SK-N-SH (cell line): ENCODE data around the gene STPG2. TPM values are rescaled to one million over a fixed set of nuclear protein-coding genes. Genes with fewer than 3 reads are reported as not detected.

Source experiments
- CTCF ChIA-PET: fragments of 300-600, 350-600 bp; formaldehyde crosslinking; extraction: SDS; loops from one replicate; lab custom pipeline; 2021; lab: Yijun Ruan, JAX
- POLR2A ChIA-PET: fragments of 350-600 bp; sonication (Branson Sonifier 250); formaldehyde crosslinking; extraction: SDS; loops from one replicate; lab custom pipeline; 2020; ENCODE audit warnings: antibody characterized with exemption, inconsistent platforms; lab: Yijun Ruan, JAX
- DNase-seq: peaks from one replicate; pipeline ENCODE4 v3.0.0; 2012
- H2AFZ ChIP-seq: fragments of 200-600 bp; sonication (generic); 2 replicates; pipeline ENCODE4 v1.8.1; 2016; ENCODE audit warnings: antibody characterized with exemption, mild to moderate bottlenecking, low read depth
- H3F3A ChIP-seq: fragments of 200-600 bp; sonication (generic); replicated peaks from 2 replicates; pipeline ENCODE3; 2016; ENCODE audit warnings: antibody characterized with exemption, mild to moderate bottlenecking; ENCODE audit not compliant: insufficient read depth
- H3K27ac ChIP-seq, 2 experiments: fragments of 200-500 bp in 1 of 2; fragments of 200-600 bp in 1 of 2; sonication (Bioruptor generic) in 1 of 2; sonication (generic), shearing (Covaris generic) in 1 of 2; 2 replicates each; pipeline versions ENCODE4 v1.5.1 to v1.6.1; 2014 to 2016; ENCODE audit warnings: low read depth in 2 of 2, inconsistent platforms in 1 of 2, low read length in 1 of 2, mild to moderate bottlenecking in 1 of 2, mixed read lengths in 1 of 2
- H3K27me3 ChIP-seq: fragments of 200-600 bp; sonication (generic), shearing (Covaris generic); 2 replicates; pipeline ENCODE4 v1.6.1; 2016; ENCODE audit warnings: mixed run types; ENCODE audit not compliant: insufficient read depth
- H3K36me3 ChIP-seq, 2 experiments: fragments of 200-500 bp in 1 of 2; fragments of 200-600 bp in 1 of 2; sonication (Bioruptor generic) in 1 of 2; sonication (generic) in 1 of 2; replicated peaks in 1 of 2; 2 replicates each; pipeline versions ENCODE3 to v1.5.1; 2014 to 2016; ENCODE audit warnings: low read length in 1 of 2, mild to moderate bottlenecking in 1 of 2; ENCODE audit not compliant: insufficient read depth in 2 of 2, control insufficient read depth in 1 of 2
- H3K4me1 ChIP-seq, 2 experiments: fragments of 200-500 bp in 1 of 2; fragments of 200-600 bp in 1 of 2; sonication (Bioruptor generic) in 1 of 2; sonication (generic), shearing (Covaris generic) in 1 of 2; 2 replicates each; pipeline versions ENCODE4 v1.5.1 to v1.6.1; 2014 to 2016; ENCODE audit warnings: low read depth in 1 of 2, low read length in 1 of 2, mixed run types in 1 of 2; ENCODE audit not compliant: insufficient read depth in 2 of 2, control insufficient read depth in 1 of 2
- H3K4me2 ChIP-seq: fragments of 200-600 bp; sonication (generic), shearing (Covaris generic); 2 replicates; pipeline ENCODE4 v1.6.1; 2017; ENCODE audit warnings: mixed run types
- H3K4me3 ChIP-seq, 2 experiments: fragments of 200-500 bp in 1 of 2; fragments of 200-600 bp in 1 of 2; sonication (Bioruptor generic) in 1 of 2; sonication (generic), shearing (Covaris generic) in 1 of 2; 2 replicates each; pipeline versions ENCODE4 v1.5.1 to v1.8.1; 2014 to 2016; ENCODE audit warnings: low read depth in 2 of 2, inconsistent platforms in 1 of 2, low read length in 1 of 2, mild to moderate bottlenecking in 1 of 2, mixed read lengths in 1 of 2, moderate library complexity in 1 of 2
- H3K79me2 ChIP-seq: fragments of 200-600 bp; sonication (generic); 2 replicates; pipeline ENCODE4 v1.8.1; 2017; ENCODE audit warnings: mild to moderate bottlenecking; ENCODE audit not compliant: insufficient read depth
- H3K9ac ChIP-seq: fragments of 200-600 bp; sonication (generic); 2 replicates; pipeline ENCODE4 v1.6.1; 2017; ENCODE audit warnings: mixed run types
- H3K9me2 ChIP-seq: fragments of 200-600 bp; sonication (generic); 2 replicates; pipeline ENCODE4 v1.6.1; 2017; ENCODE audit warnings: mixed run types
- H3K9me3 ChIP-seq: fragments of 200-600 bp; sonication (generic); 2 replicates; pipeline ENCODE4 v1.6.1; 2017; ENCODE audit warnings: mixed run types, mild to moderate bottlenecking, moderate library complexity
- H4K20me1 ChIP-seq: fragments of 200-600 bp; sonication (generic); 2 replicates; pipeline ENCODE4 v1.6.1; 2017; ENCODE audit warnings: mild to moderate bottlenecking, mixed run types; ENCODE audit not compliant: insufficient read depth
- CTCF ChIP-seq: fragments of 200-600 bp; sonication (generic); IDR thresholded peaks from 2 replicates; pipeline ENCODE4 v1.6.1; 2017; ENCODE audit warnings: antibody characterized with exemption, mild to moderate bottlenecking, moderate library complexity
- JUND ChIP-seq: IDR thresholded peaks from 2 replicates; pipeline ENCODE4 v1.4.0; 2012
- NRF1 ChIP-seq: IDR thresholded peaks from 2 replicates; pipeline ENCODE4 v1.6.1; 2012; ENCODE audit warnings: low read depth, mild to moderate bottlenecking, low read length
- RAD21 ChIP-seq: IDR thresholded peaks from 2 replicates; pipeline ENCODE4 v1.6.1; 2012; ENCODE audit warnings: mild to moderate bottlenecking, low read length
- RFX5 ChIP-seq: IDR thresholded peaks from 2 replicates; pipeline ENCODE4 v1.6.1; 2012; ENCODE audit warnings: mild to moderate bottlenecking, improper control_type of control experiment, low read length
- SIN3A ChIP-seq: IDR thresholded peaks from 2 replicates; pipeline ENCODE4 v1.6.1; 2012; ENCODE audit warnings: low read depth, mild to moderate bottlenecking, low read length, moderate library complexity, borderline replicate concordance
- SMC3 ChIP-seq: IDR thresholded peaks from 2 replicates; pipeline ENCODE4 v1.6.1; 2012; ENCODE audit warnings: low read depth, low read length, improper control_type of control experiment
- YY1 ChIP-seq: IDR thresholded peaks from 2 replicates; pipeline ENCODE4 v1.4.0; 2012; ENCODE audit warnings: low read depth, mild to moderate bottlenecking
- WGBS: methylation state at CpG from one replicate; pipeline ENCODE4 v1.1.6; 2017; ENCODE audit warnings: low lambda C conversion rate; 5-methylcytosine and 5-hydroxymethylcytosine counted together
- polyA plus RNA-seq, 3 experiments: library from polyadenylated mRNA; depleted of rRNA; stranded (reverse); fragments of >200 nt; gene quantifications; 2 replicates each; pipeline ENCODE4 v1.2.3, GENCODE V29; 2012

Gene STPG2
- polyA plus RNA-seq, 1 of the 3 experiments (the other 2 are of a cell fraction), result not detected

DNA sequence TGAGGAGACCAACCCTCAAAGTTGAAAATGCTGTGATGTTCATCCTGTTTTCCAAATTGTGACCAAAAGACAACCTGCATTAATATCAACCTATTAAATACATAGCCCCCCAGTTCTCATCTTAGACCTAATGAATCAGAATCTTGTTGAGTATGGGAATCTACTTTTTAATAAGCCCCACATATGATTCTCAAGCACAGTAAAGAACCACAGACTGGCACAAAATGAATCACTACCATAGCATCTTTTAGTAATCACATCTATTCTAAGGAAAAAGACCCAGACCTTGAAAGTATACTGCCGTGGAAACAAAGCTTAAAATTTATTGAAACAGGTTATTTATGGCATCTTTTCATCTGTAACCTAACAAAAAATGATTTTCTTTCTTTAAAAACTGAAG, 152.9 kb downstream of the STPG2 start:
- Histone ChIP-seq H3K9me2 (no peaks in the 10 kb centered on the region), H3K27ac (no peak overlapping the region), H3K9ac (no peak overlapping the region), H3K4me1 (no peaks in the 10 kb centered on the region), H3K79me2 (no peaks in the 10 kb centered on the region), H3K9me3 (no peaks in the 10 kb centered on the region), H3K4me3 (no peak overlapping the region), H2AFZ (no peak overlapping the region), H3K36me3 (no peaks in the 10 kb centered on the region), H3F3A (no peaks in the 10 kb centered on the region), H3K4me2 (no peak overlapping the region), H4K20me1 (no peaks in the 10 kb centered on the region), H3K27me3 (no peaks in the 10 kb centered on the region)
- WGBS, result 8% methylated on average over 1 of the region's 1 CpG
- ChIA-PET POLR2A (no interaction called here), CTCF (no interaction called here)
- no peak for TF ChIP-seq RFX5
- DNase-seq, result no peak

DNA sequence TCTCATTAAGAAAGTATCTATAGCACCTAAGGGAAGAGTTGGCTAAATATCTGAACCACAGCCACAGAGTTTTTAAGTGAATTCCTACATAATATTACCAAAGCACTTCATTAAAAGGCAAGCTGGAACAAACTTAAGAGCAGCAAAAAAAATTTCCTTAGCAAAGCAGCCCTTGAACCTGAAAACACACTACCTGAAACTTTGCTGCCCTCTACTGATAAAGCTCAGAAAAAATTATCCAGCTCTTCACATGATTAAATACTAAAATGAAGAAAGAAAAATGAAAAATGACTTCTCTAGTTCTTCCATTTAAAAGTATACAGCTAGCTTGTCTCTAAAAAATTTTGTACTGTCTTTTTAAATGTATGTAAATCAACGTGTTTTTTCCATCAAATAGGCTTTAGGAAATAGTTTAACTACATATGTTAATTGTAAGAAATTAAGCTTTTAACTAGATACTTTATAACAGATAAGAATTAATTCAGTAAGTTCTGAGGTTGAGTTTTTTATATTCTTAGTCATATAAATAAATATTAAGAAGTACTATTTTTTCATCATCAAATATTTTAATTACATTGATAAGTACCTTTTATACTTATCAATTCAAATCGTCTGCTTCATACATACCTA, 156.1 kb downstream of the STPG2 start:
- H3K4me1 ChIP-seq, result no peaks in the 10 kb centered on the region
- no peak overlapping the region for H3K27ac ChIP-seq
- no peaks in the 10 kb centered on the region for H3K79me2 ChIP-seq
- no peaks in the 10 kb centered on the region for H3K27me3 ChIP-seq
- TF ChIP-seq SMC3 (peak; percentile 44), CTCF (peak; percentile 67), RAD21 (peak; percentile 86), NRF1 (no peak)
- ChIA-PET CTCF (interaction anchor here (0.6 to 1.3 kb wide), 12 partner anchors 10 to 1262 kb away, joined by 3 to 14 read pairs (median 3); no protein-coding TSS in a partner anchor), POLR2A (interaction anchor here (0.5 to 0.6 kb wide), 2 partner anchors 523 to 834 kb away, joined by 3 read pairs; no protein-coding TSS in a partner anchor)
- H3K36me3 ChIP-seq, result no peaks in the 10 kb centered on the region
- WGBS, result 32% methylated on average over 2 of the region's 2 CpGs
- 0 out of 2 replicates have a peak overlapping the region, but pooled peaks have one; percentile 3 for H2AFZ ChIP-seq
- no peaks in the 10 kb centered on the region for H3K9me2 ChIP-seq
- DNase-seq, result peak; percentile 41
- no peak overlapping the region for H3K4me2 ChIP-seq
- H3K4me3 ChIP-seq, result peak overlapping the region in 1 of 2 experiments; percentile 39; a peak in 1 of 4 replicates
- H3K9me3 ChIP-seq, result no peaks in the 10 kb centered on the region
- no peak overlapping the region for H3K9ac ChIP-seq
- H3F3A ChIP-seq, result no peaks in the 10 kb centered on the region
- no peaks in the 10 kb centered on the region for H4K20me1 ChIP-seq

DNA sequence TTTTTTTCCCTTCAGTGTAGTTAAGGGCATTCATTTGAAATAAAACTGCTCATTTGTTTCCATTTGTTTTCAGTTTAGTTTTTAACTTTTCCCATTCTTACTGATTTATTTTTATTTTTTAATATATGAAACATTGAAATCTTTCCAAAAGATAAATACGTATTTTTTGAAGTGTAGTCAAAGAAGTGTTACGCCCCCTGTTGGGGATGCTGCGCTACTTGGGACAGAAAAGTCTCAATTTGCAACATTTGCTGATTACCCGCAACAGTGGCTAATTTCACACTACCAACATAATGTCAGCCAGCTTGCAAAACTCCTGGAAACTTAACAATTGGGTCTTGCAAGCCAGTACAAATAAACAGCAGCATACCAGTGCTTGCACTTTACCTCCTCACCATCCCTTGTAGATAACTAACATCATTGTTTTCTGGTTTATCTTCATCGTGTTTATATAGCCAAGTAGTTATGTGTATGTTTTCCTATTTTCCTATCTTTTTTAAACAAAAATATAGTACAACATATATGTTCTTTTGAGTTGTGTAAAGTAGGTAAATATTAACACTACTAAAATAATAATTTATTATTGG, 158.6 kb downstream of the STPG2 start:
- Histone ChIP-seq H3F3A (no peaks in the 10 kb centered on the region), H3K9me3 (no peaks in the 10 kb centered on the region), H3K4me1 (no peaks in the 10 kb centered on the region), H3K79me2 (no peaks in the 10 kb centered on the region), H2AFZ (no peak overlapping the region), H4K20me1 (no peaks in the 10 kb centered on the region), H3K4me2 (no peak overlapping the region), H3K27ac (no peak overlapping the region), H3K4me3 (no peak overlapping the region), H3K36me3 (no peaks in the 10 kb centered on the region), H3K27me3 (no peaks in the 10 kb centered on the region), H3K9ac (no peak overlapping the region), H3K9me2 (no peaks in the 10 kb centered on the region)
- CTCF ChIA-PET, result no interaction called here
- DNase-seq, result no peak
- WGBS, result 62% methylated on average over 5 of the region's 5 CpGs
- TF ChIP-seq SIN3A (no peak), YY1 (no peak), JUND (no peak), RAD21 (peak; percentile 24; the same call in 1 of the 2 replicates), CTCF (peak; percentile 40)
- POLR2A ChIA-PET, result no interaction called here
